Fibroblast of lung (primary cell): ENCODE data around the gene CARD6.
"Not testable (repeated sequence)": the region's sequence is repeated elsewhere in the genome, so short reads cannot be mapped to it uniquely, and the experiment has no call there.

ENCODE experiments used
- EZH2 ChIP-seq: IDR thresholded peaks from 2 replicates; pipeline ENCODE4 v1.5.1; 2012; ENCODE audit warnings: low read length, control low read depth, mild to moderate bottlenecking; ENCODE audit errors: missing control alignments
- TF ChIP-seq, protein P1 (sequence below), 2 donors: IDR thresholded peaks in 1 of 2; conservative IDR thresholded peaks in 1 of 2; 1 replicate in 1 of 2; 2 replicates in 1 of 2; pipeline ENCODE4 v1.5.1; 2011 to 2012; ENCODE audit warnings: low read length in 2 of 2, control low read depth in 1 of 2, inconsistent platforms in 1 of 2, low read depth in 1 of 2, mild to moderate bottlenecking in 1 of 2

DNA sequence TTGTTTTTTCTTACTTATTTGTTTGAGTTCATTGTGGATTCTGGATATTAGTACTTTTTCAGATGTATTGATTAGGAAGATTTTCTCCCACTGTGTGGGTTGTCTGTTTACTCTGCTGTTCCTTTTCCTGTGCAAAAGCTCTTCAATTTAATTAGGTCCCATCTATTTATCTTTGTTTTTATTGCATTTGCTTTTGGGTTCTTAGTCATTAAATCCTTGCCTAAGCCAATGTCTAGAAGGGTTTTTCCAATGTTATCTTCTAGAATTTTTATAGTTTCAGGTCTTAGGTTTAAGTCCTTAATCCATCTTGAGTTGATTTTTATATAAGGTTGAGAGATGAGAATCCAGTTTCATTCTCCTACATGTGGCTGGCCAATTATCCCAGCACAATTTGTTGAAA is 46.8 kb upstream of the CARD6 start:
- TF ChIP-seq, protein P1, sequence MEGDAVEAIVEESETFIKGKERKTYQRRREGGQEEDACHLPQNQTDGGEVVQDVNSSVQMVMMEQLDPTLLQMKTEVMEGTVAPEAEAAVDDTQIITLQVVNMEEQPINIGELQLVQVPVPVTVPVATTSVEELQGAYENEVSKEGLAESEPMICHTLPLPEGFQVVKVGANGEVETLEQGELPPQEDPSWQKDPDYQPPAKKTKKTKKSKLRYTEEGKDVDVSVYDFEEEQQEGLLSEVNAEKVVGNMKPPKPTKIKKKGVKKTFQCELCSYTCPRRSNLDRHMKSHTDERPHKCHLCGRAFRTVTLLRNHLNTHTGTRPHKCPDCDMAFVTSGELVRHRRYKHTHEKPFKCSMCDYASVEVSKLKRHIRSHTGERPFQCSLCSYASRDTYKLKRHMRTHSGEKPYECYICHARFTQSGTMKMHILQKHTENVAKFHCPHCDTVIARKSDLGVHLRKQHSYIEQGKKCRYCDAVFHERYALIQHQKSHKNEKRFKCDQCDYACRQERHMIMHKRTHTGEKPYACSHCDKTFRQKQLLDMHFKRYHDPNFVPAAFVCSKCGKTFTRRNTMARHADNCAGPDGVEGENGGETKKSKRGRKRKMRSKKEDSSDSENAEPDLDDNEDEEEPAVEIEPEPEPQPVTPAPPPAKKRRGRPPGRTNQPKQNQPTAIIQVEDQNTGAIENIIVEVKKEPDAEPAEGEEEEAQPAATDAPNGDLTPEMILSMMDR (conservative IDR thresholded peaks at IDR 0.05 in 1 of 2, IDR thresholded peaks at IDR 0.05 in 1 of 2; ENCODE audit: low read depth in 1 of 2, low read length in 2 of 2): not testable (repeated sequence)
- TF ChIP-seq EZH2: not testable (repeated sequence)
